Endothelial cell (in vitro differentiated cells): ENCODE data around the gene TADA2B. TPM values are rescaled to one million over a fixed set of nuclear protein-coding genes. Genes with fewer than 3 reads are reported as not detected.

ENCODE experiments used
- DNase-seq: peaks from one replicate; pipeline ENCODE4 v3.0.0; 2021; ENCODE audit warnings: low spot score
- H3K27ac Mint-ChIP-seq: one replicate; pipeline ENCODE4 v1.8.0; 2021; ENCODE audit warnings: mixed read lengths, inconsistent platforms; ENCODE audit not compliant: unreplicated experiment
- H3K27me3 Mint-ChIP-seq: one replicate; pipeline ENCODE4 v1.8.0; 2021; ENCODE audit warnings: mild to moderate bottlenecking, moderate library complexity, mixed read lengths, inconsistent platforms; ENCODE audit not compliant: unreplicated experiment
- H3K36me3 Mint-ChIP-seq: one replicate; pipeline ENCODE4 v1.8.0; 2021; ENCODE audit warnings: mild to moderate bottlenecking, low read depth, mixed read lengths, inconsistent platforms; ENCODE audit not compliant: unreplicated experiment
- H3K4me1 Mint-ChIP-seq: one replicate; pipeline ENCODE4 v1.8.0; 2021; ENCODE audit warnings: mild to moderate bottlenecking, mixed read lengths, inconsistent platforms; ENCODE audit not compliant: unreplicated experiment
- H3K4me3 Mint-ChIP-seq: one replicate; pipeline ENCODE4 v1.8.0; 2021; ENCODE audit warnings: mild to moderate bottlenecking, mixed read lengths, inconsistent platforms; ENCODE audit not compliant: unreplicated experiment
- H3K9me3 Mint-ChIP-seq: one replicate; pipeline ENCODE4 v1.8.0; 2021; ENCODE audit warnings: mixed read lengths, inconsistent platforms; ENCODE audit not compliant: unreplicated experiment
- CTCF ChIP-seq: fragments of 200-600 bp; sonication (generic); IDR thresholded peaks from one replicate; pipeline ENCODE4 v1.5.0; 2021; ENCODE audit warnings: antibody characterized with exemption; ENCODE audit not compliant: unreplicated experiment
- total RNA-seq: library from RNA; stranded (reverse); fragmentation: NEBNext Ultra II Directional; extraction: Animal tissue kit (Norgen Biotek cat#: 25700); gene quantifications from one replicate; pipeline ENCODE4 v1.2.1, GENCODE V29; 2021; ENCODE audit not compliant: unreplicated experiment

Gene TADA2B
- total RNA-seq, 1 donor from 2014 or later = 20.2 TPM

- peaks cover 13% of the 10 kb centered on the region for H3K4me1 Mint-ChIP-seq
- peak; percentile 85 for DNase-seq
- H3K36me3 Mint-ChIP-seq = no peaks in the 10 kb centered on the region
- H3K27ac Mint-ChIP-seq = no peak overlapping the region
- H3K4me3 Mint-ChIP-seq = peak overlapping the region; percentile 45
- peaks cover 8% of the 10 kb centered on the region for H3K27me3 Mint-ChIP-seq
- no peaks in the 10 kb centered on the region for H3K9me3 Mint-ChIP-seq
- peak; percentile 98 for TF ChIP-seq CTCF
Measured at GRCh38 chr4:7070729-7071511, 27.7 kb downstream of the TADA2B start.

GRCh38 chr4:7073059-7073458, 29.9 kb downstream of the TADA2B start:
- Mint-ChIP-seq H3K27me3 (peaks cover 6% of the 10 kb centered on the region), H3K36me3 (no peaks in the 10 kb centered on the region), H3K27ac (no peak overlapping the region), H3K4me3 (no peak overlapping the region), H3K4me1 (peaks cover 4% of the 10 kb centered on the region), H3K9me3 (no peaks in the 10 kb centered on the region)
- no peak for DNase-seq
- TF ChIP-seq CTCF = no peak

GRCh38 chr4:7073526-7074390, 30.6 kb downstream of the TADA2B start:
- Mint-ChIP-seq H3K27me3 (peaks cover 3% of the 10 kb centered on the region), H3K4me1 (peaks cover 1% of the 10 kb centered on the region), H3K4me3 (no peak overlapping the region), H3K36me3 (no peaks in the 10 kb centered on the region), H3K27ac (no peak overlapping the region), H3K9me3 (no peaks in the 10 kb centered on the region)
- peak; percentile 51 for DNase-seq
- TF ChIP-seq CTCF = no peak

- H3K4me1 Mint-ChIP-seq = no peaks in the 10 kb centered on the region
- TF ChIP-seq CTCF = no peak
- DNase-seq = no peak
- no peaks in the 10 kb centered on the region for H3K36me3 Mint-ChIP-seq
- peaks cover 5% of the 10 kb centered on the region for H3K27me3 Mint-ChIP-seq
- H3K4me3 Mint-ChIP-seq = no peak overlapping the region
- H3K27ac Mint-ChIP-seq = no peak overlapping the region
- no peaks in the 10 kb centered on the region for H3K9me3 Mint-ChIP-seq
Measured at GRCh38 chr4:7074426-7074825, 31.3 kb downstream of the TADA2B start.
